HepG2 (cell line): ENCODE data around the gene PSMC5. TPM values are rescaled to one million over a fixed set of nuclear protein-coding genes. Genes with fewer than 3 reads are reported as not detected.
A peak's percentile ranks its signal among the peaks of the same experiment; 100 is the strongest.

Experiments used
- GMEB1 ChIP-seq: sonication (generic); formaldehyde crosslinking; IDR thresholded peaks from 2 replicates; pipeline ENCODE4 v1.5.1; 2020; ENCODE audit warnings: missing genetic modification reagents, mild to moderate bottlenecking, borderline replicate concordance
- HDAC2 ChIP-seq: sonication (generic); formaldehyde crosslinking; IDR thresholded peaks from 2 replicates; pipeline ENCODE4 v1.4.0; 2020; ENCODE audit warnings: missing genetic modification reagents
- HHEX ChIP-seq: IDR thresholded peaks from 2 replicates; pipeline ENCODE4 v1.6.1; 2016; ENCODE audit warnings: control low read depth
- KDM5A ChIP-seq: fragments of 200-600 bp; sonication (generic); IDR thresholded peaks from 2 replicates; pipeline ENCODE4 v1.7.0; 2018; ENCODE audit warnings: antibody characterized with exemption, mild to moderate bottlenecking, low read length, borderline replicate concordance
- MEIS2 ChIP-seq: sonication (generic); formaldehyde crosslinking; IDR thresholded peaks from 2 replicates; pipeline ENCODE4 v1.9.0; 2021; ENCODE audit warnings: mild to moderate bottlenecking, missing genetic modification reagents
- MTA3 ChIP-seq: sonication (generic); formaldehyde crosslinking; IDR thresholded peaks from 2 replicates; pipeline ENCODE4 v1.4.0; 2020; ENCODE audit warnings: missing genetic modification reagents
- NFIC ChIP-seq: IDR thresholded peaks from 2 replicates; pipeline ENCODE4 v1.6.1; 2012; ENCODE audit warnings: mild to moderate bottlenecking, low read length, inconsistent platforms
- NR2F1 ChIP-seq, 2 experiments: fragments of 450-650 bp in 1 of 2; formaldehyde crosslinking in 1 of 2; IDR thresholded peaks; 2 replicates each; pipeline versions ENCODE4 v1.5.0 to v1.6.1; 2016 to 2020; ENCODE audit warnings: mild to moderate bottlenecking in 1 of 2, missing compliant biosample characterization in 1 of 2, missing genetic modification reagents in 1 of 2, moderate library complexity in 1 of 2
- PCBP1 ChIP-seq: fragments of 200-400 bp; formaldehyde crosslinking; IDR thresholded peaks from 2 replicates; pipeline ENCODE4 v1.6.1; 2017; ENCODE audit warnings: mild to moderate bottlenecking, low read depth, low read length, borderline replicate concordance
- PPARG ChIP-seq: conservative IDR thresholded peaks from 2 replicates; pipeline ENCODE4 v1.6.1; 2016; ENCODE audit warnings: missing biosample characterization, missing genetic modification reagents
- RELA ChIP-seq: sonication (generic); formaldehyde crosslinking; IDR thresholded peaks from 2 replicates; pipeline ENCODE4 v1.4.0; 2020; ENCODE audit warnings: missing genetic modification reagents
- RFXANK ChIP-seq: IDR thresholded peaks from 2 replicates; pipeline ENCODE4 v1.6.1; 2016
- SMARCC2 ChIP-seq: fragments of 450-650 bp; IDR thresholded peaks from 2 replicates; pipeline ENCODE4 v1.6.1; 2017; ENCODE audit warnings: antibody characterized with exemption, mild to moderate bottlenecking
- U2AF2 ChIP-seq: fragments of 200-400 bp; formaldehyde crosslinking; IDR thresholded peaks from 2 replicates; pipeline ENCODE4 v1.6.1; 2017; ENCODE audit warnings: low read depth, mild to moderate bottlenecking, low read length
- ZNF20 ChIP-seq: sonication (generic); formaldehyde crosslinking; IDR thresholded peaks from 2 replicates; pipeline ENCODE4 v1.4.0; 2020; ENCODE audit warnings: mild to moderate bottlenecking, moderate library complexity, missing genetic modification reagents
- ZNF468 ChIP-seq: sonication (generic); formaldehyde crosslinking; IDR thresholded peaks from 2 replicates; pipeline ENCODE4 v1.8.0; 2022; ENCODE audit warnings: mild to moderate bottlenecking, moderate library complexity, missing genetic modification reagents
- ZNF564 ChIP-seq: sonication (generic); formaldehyde crosslinking; IDR thresholded peaks from 2 replicates; pipeline ENCODE4 v1.8.1; 2023; ENCODE audit warnings: mild to moderate bottlenecking, missing genetic modification reagents
- ZNF703 ChIP-seq: sonication (generic); formaldehyde crosslinking; IDR thresholded peaks from 2 replicates; pipeline ENCODE4 v1.5.1; 2020; ENCODE audit warnings: missing genetic modification reagents, mild to moderate bottlenecking, moderate library complexity, borderline replicate concordance
- ZNF816 ChIP-seq: sonication (generic); formaldehyde crosslinking; IDR thresholded peaks from 2 replicates; pipeline ENCODE4 v1.8.0; 2022; ENCODE audit warnings: missing genetic modification reagents, mild to moderate bottlenecking, borderline replicate concordance
- polyA plus RNA-seq, 8 experiments: library from polyadenylated mRNA; depleted of rRNA in 3 of 8; stranded (reverse) in 7 of 8; unstranded in 1 of 8; fragments of >200 nt; fragmentation: Illumina TruSeq in 4 of 8; extraction: Trizol in 4 of 8; gene quantifications; 2 replicates each; pipeline versions ENCODE4 v1.2.1 to v1.2.3, GENCODE V29; 2011 to 2016; ENCODE audit warnings: low read depth in 4 of 8, missing spikeins in 1 of 8, mixed read lengths in 1 of 8; ENCODE audit not compliant: insufficient read depth in 1 of 8
- total RNA-seq, 5 experiments: library from RNA; depleted of rRNA; stranded (reverse); fragments of >200 nt; fragmentation: Illumina TruSeq; extraction: Trizol; gene quantifications; 2 replicates each; pipeline ENCODE4 v1.2.3, GENCODE V29; 2016; ENCODE audit warnings: low read depth in 1 of 5
- TF ChIP-seq, protein P1 (sequence below): sonication (generic); formaldehyde crosslinking; IDR thresholded peaks from 2 replicates; pipeline ENCODE4 v1.8.1; 2023; ENCODE audit warnings: missing genetic modification reagents, mild to moderate bottlenecking, borderline replicate concordance
- TF ChIP-seq, protein P2 (sequence below): IDR thresholded peaks from 2 replicates; pipeline ENCODE4 v1.6.1; 2016; ENCODE audit warnings: mild to moderate bottlenecking
- TF ChIP-seq, protein P3 (sequence below): sonication (generic); formaldehyde crosslinking; IDR thresholded peaks from 2 replicates; pipeline ENCODE4 v1.4.0; 2020; ENCODE audit warnings: missing genetic modification reagents, borderline replicate concordance

Gene PSMC5
- total and polyA plus RNA-seq, 2 of the 13 experiments (the other 11 are each of a cell fraction or from before 2014, with no cell fraction given), result 35.3 to 128 TPM

GRCh38 chr17:63842540-63843386 is 15.5 kb downstream of the PSMC5 start, which contains the start of gene SMARCD2 (continued):
- TF ChIP-seq NR2F1 (CRISPR knock-in tag; IDR thresholded peaks at IDR 0.05) (peak; percentile 97 to 99), KDM5A (peak; percentile 74; the same call in 1 of the 2 replicates), RFXANK (CRISPR knock-in tag) (peak; percentile 94; the same call in 1 of the 2 replicates), U2AF2 (0 out of 2 replicates have a peak, but pooled peaks have one; percentile 74), MEIS2 (CRISPR knock-in tag) (peak; percentile 93), GMEB1 (peak; percentile 94), SMARCC2 (peak; percentile 39; the same call in 1 of the 2 replicates), ZNF703 (CRISPR knock-in tag) (peak; percentile 53; the same call in 1 of the 2 replicates), RELA (CRISPR knock-in tag) (peak; percentile 80), HDAC2 (CRISPR knock-in tag) (peak; percentile 67), MTA3 (CRISPR knock-in tag) (peak; percentile 49; the same call in 1 of the 2 replicates), ZNF564 (CRISPR knock-in tag) (peak; percentile 40; the same call in 1 of the 2 replicates), PPARG (CRISPR knock-in tag) (peak; percentile 65), PCBP1 (peak; percentile 92; the same call in 1 of the 2 replicates), ZNF468 (no peak), NFIC (peak; percentile 62; the same call in 1 of the 2 replicates), ZNF816 (CRISPR knock-in tag) (peak; percentile 98; the same call in 1 of the 2 replicates), ZNF20 (CRISPR knock-in tag) (0 out of 2 replicates have a peak, but pooled peaks have one; percentile 84), HHEX (CRISPR knock-in tag) (no peak; the same call in 1 of the 2 replicates)
- TF ChIP-seq, protein P1, sequence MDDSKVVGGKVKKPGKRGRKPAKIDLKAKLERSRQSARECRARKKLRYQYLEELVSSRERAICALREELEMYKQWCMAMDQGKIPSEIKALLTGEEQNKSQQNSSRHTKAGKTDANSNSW (CRISPR knock-in tag), result no peak
- TF ChIP-seq, protein P2, sequence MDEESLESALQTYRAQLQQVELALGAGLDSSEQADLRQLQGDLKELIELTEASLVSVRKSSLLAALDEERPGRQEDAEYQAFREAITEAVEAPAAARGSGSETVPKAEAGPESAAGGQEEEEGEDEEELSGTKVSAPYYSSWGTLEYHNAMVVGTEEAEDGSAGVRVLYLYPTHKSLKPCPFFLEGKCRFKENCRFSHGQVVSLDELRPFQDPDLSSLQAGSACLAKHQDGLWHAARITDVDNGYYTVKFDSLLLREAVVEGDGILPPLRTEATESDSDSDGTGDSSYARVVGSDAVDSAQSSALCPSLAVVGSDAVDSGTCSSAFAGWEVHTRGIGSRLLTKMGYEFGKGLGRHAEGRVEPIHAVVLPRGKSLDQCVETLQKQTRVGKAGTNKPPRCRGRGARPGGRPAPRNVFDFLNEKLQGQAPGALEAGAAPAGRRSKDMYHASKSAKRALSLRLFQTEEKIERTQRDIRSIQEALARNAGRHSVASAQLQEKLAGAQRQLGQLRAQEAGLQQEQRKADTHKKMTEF (CRISPR knock-in tag), result peak; percentile 100
- TF ChIP-seq, protein P3, sequence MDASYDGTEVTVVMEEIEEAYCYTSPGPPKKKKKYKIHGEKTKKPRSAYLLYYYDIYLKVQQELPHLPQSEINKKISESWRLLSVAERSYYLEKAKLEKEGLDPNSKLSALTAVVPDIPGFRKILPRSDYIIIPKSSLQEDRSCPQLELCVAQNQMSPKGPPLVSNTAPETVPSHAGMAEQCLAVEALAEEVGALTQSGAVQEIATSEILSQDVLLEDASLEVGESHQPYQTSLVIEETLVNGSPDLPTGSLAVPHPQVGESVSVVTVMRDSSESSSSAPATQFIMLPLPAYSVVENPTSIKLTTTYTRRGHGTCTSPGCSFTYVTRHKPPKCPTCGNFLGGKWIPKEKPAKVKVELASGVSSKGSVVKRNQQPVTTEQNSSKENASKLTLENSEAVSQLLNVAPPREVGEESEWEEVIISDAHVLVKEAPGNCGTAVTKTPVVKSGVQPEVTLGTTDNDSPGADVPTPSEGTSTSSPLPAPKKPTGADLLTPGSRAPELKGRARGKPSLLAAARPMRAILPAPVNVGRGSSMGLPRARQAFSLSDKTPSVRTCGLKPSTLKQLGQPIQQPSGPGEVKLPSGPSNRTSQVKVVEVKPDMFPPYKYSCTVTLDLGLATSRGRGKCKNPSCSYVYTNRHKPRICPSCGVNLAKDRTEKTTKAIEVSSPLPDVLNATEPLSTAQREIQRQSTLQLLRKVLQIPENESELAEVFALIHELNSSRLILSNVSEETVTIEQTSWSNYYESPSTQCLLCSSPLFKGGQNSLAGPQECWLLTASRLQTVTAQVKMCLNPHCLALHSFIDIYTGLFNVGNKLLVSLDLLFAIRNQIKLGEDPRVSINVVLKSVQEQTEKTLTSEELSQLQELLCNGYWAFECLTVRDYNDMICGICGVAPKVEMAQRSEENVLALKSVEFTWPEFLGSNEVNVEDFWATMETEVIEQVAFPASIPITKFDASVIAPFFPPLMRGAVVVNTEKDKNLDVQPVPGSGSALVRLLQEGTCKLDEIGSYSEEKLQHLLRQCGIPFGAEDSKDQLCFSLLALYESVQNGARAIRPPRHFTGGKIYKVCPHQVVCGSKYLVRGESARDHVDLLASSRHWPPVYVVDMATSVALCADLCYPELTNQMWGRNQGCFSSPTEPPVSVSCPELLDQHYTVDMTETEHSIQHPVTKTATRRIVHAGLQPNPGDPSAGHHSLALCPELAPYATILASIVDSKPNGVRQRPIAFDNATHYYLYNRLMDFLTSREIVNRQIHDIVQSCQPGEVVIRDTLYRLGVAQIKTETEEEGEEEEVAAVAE, result peak; percentile 66; the same call in 1 of the 2 replicates
